GM23248 (cell line): Measurements from ENCODE around the gene SERPINB5. TPM values are rescaled to one million over a fixed set of nuclear protein-coding genes. Genes with fewer than 3 reads are reported as not detected.
A peak's percentile ranks its signal among the peaks of the same experiment; 100 is the strongest.

Experiments used
- DNase-seq: peaks from one replicate; pipeline ENCODE4 v3.0.0-alpha.2; 2015
- H2AFZ ChIP-seq: fragments of 200-600 bp; sonication (generic); 2 replicates; pipeline ENCODE4 v1.6.1; 2016; ENCODE audit warnings: antibody characterized with exemption
- H3F3A ChIP-seq: fragments of 200-600 bp; sonication (generic); 2 replicates; pipeline ENCODE4 v1.6.1; 2016; ENCODE audit warnings: mild to moderate bottlenecking, antibody characterized with exemption, mixed run types; ENCODE audit not compliant: insufficient read depth
- H3K27ac ChIP-seq: fragments of 200-600 bp; sonication (generic); 2 replicates; pipeline ENCODE4 v1.5.1; 2016; ENCODE audit warnings: mild to moderate bottlenecking
- H3K27me3 ChIP-seq: fragments of 200-600 bp; sonication (generic); replicated peaks from 2 replicates; pipeline ENCODE4 v1.6.1; 2016; ENCODE audit warnings: mild to moderate bottlenecking; ENCODE audit not compliant: insufficient read depth
- H3K36me3 ChIP-seq: fragments of 200-600 bp; sonication (generic); 2 replicates; pipeline ENCODE4 v1.6.1; 2016; ENCODE audit warnings: low read depth, mild to moderate bottlenecking
- H3K4me1 ChIP-seq: fragments of 200-600 bp; sonication (generic); 2 replicates; pipeline ENCODE4 v1.6.1; 2016; ENCODE audit warnings: mild to moderate bottlenecking; ENCODE audit not compliant: insufficient read depth
- H3K4me2 ChIP-seq: fragments of 200-600 bp; sonication (generic); one replicate; pipeline ENCODE4 v1.6.1; 2016; ENCODE audit warnings: mild to moderate bottlenecking; ENCODE audit not compliant: unreplicated experiment
- H3K4me3 ChIP-seq: fragments of 200-600 bp; sonication (generic); 2 replicates; pipeline ENCODE4 v1.5.1; 2016; ENCODE audit warnings: mild to moderate bottlenecking
- H3K79me2 ChIP-seq: fragments of 200-600 bp; sonication (generic); 2 replicates; pipeline ENCODE4 v1.6.1; 2016; ENCODE audit warnings: mild to moderate bottlenecking; ENCODE audit not compliant: insufficient read depth
- H3K9ac ChIP-seq: fragments of 200-600 bp; sonication (generic); 2 replicates; pipeline ENCODE4 v1.6.1; 2016; ENCODE audit warnings: mild to moderate bottlenecking
- H3K9me2 ChIP-seq: fragments of 200-600 bp; sonication (generic); 2 replicates; pipeline ENCODE4 v1.6.1; 2016; ENCODE audit warnings: mixed run types, mild to moderate bottlenecking, moderate library complexity; ENCODE audit not compliant: insufficient read depth
- H3K9me3 ChIP-seq: fragments of 200-600 bp; sonication (generic); one replicate; pipeline ENCODE4 v1.6.1; 2017; ENCODE audit warnings: low read depth
- H4K20me1 ChIP-seq: fragments of 200-600 bp; sonication (generic); 2 replicates; pipeline ENCODE4 v1.6.0; 2016; ENCODE audit not compliant: insufficient read depth
- EZH2 ChIP-seq: fragments of 200-600 bp; sonication (generic); IDR thresholded peaks from 2 replicates; pipeline ENCODE4 v1.6.1; 2018; ENCODE audit warnings: antibody characterized with exemption, mild to moderate bottlenecking; ENCODE audit not compliant: insufficient read depth, poor library complexity, severe bottlenecking
- EZH2phosphoT487 ChIP-seq: fragments of 200-600 bp; sonication (generic); IDR thresholded peaks from 2 replicates; pipeline ENCODE4 v1.6.1; 2018; ENCODE audit warnings: antibody characterized with exemption, moderate library complexity, mild to moderate bottlenecking, low read depth; ENCODE audit not compliant: insufficient read depth
- WGBS, 2 experiments: methylation state at CpG; one replicate each; pipeline ENCODE4 v1.1.6; 2015 to 2017; ENCODE audit warnings: low lambda C conversion rate in 2 of 2, low coverage in 1 of 2; ENCODE audit errors: missing lambda C conversion rate in 2 of 2; 5-methylcytosine and 5-hydroxymethylcytosine counted together
- in situ Hi-C: fragments of 300-500 bp; cut with MboI; formaldehyde crosslinking; loops from 2 replicates; pipeline ENCODE4 v1.15.0; 2020
- polyA plus RNA-seq: library from polyadenylated mRNA; unstranded; fragments of >200 nt; fragmentation: Nextera tagmentation; extraction: Ambion mirVana; gene quantifications from 2 replicates; pipeline ENCODE4 v1.2.1, GENCODE V29; 2016
- total RNA-seq: library from RNA; depleted of rRNA; stranded (reverse); fragments of >200 nt; shearing (Covaris generic); gene quantifications from 2 replicates; pipeline ENCODE4 v1.2.3, GENCODE V29; 2014

SERPINB5 gene
- total and polyA plus RNA-seq, 2 experiments from 2014 or later: not detected

DNA sequence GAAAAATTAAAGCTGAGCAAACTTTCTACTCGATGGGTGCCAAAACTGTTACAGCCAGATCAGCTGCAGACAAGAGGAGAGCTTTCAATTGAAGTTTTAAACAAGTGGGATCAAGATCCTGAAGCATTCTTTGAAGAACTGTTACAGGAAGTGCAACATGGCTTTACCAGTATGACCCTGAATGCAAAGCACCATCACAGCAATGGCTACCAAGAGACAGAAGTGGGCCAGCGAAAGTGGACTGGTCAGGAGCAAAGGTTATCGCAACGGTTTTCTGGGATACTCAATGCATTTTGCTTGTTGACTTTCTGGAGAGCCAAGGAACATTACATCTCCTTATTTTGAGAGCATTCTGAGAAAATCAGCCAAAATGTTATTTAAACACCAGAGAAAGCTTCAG is 9.1 kb upstream of the SERPINB5 start:
- TF ChIP-seq EZH2 (no peak), EZH2phosphoT487 (no peak)

DNA sequence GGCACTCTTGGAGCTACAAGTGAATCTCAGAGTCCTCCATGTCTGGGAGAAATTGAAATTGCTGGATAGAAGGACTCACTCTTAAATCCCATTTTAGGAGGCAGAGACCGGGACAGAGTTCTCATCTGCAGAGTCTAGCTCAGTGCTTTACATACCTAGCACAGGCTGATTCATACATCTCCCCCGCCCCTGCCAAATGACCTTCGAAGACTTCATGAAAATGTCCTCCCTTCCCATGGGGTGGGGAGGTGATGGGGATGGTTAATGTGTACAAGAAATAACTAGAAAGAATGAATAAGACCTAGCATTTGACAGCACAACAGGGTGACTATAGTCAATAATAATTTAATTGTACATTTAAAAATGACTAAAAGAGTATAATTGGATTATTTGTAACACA is 8.2 kb upstream of the SERPINB5 start:
- Histone ChIP-seq H3K79me2 (no peaks in the 10 kb centered on the region), H3K9me2 (no peaks in the 10 kb centered on the region), H3K9ac (no peak overlapping the region), H3F3A (no peaks in the 10 kb centered on the region), H3K27ac (no peak overlapping the region), H3K4me3 (no peak overlapping the region), H3K4me2 (no peak overlapping the region), H3K4me1 (no peaks in the 10 kb centered on the region), H4K20me1 (no peaks in the 10 kb centered on the region), H3K9me3 (no peaks in the 10 kb centered on the region), H3K36me3 (no peaks in the 10 kb centered on the region), H2AFZ (no peak overlapping the region), H3K27me3 (peaks cover 10% of the 10 kb centered on the region; the same call in 1 of the 2 replicates)
- no peak for TF ChIP-seq EZH2phosphoT487
- TF ChIP-seq EZH2: no peak
- DNase-seq: no peak
- 93 to 96% methylated on average over 3 of the region's 3 CpGs for WGBS, 2 experiments
- in situ Hi-C loops: no loop called here

More for the DNA sequence above, 9.1 kb upstream of the SERPINB5 start:
- Histone ChIP-seq H3K4me1 (no peaks in the 10 kb centered on the region), H3K4me3 (no peak overlapping the region), H3K27ac (no peak overlapping the region), H3K9me2 (no peaks in the 10 kb centered on the region), H3K9ac (no peak overlapping the region), H4K20me1 (no peaks in the 10 kb centered on the region), H3K36me3 (no peaks in the 10 kb centered on the region), H3F3A (no peaks in the 10 kb centered on the region), H2AFZ (no peak overlapping the region), H3K9me3 (no peaks in the 10 kb centered on the region), H3K27me3 (peaks cover 10% of the 10 kb centered on the region; the same call in 1 of the 2 replicates), H3K4me2 (no peak overlapping the region), H3K79me2 (no peaks in the 10 kb centered on the region)
- DNase-seq: no peak
- 79 to 80% methylated on average over 4 of the region's 4 CpGs for WGBS, 2 experiments
- in situ Hi-C loops: no loop called here

GRCh38 chr18:63470751-63471150 is 6.0 kb upstream of the SERPINB5 start:
- H4K20me1 ChIP-seq: no peaks in the 10 kb centered on the region
- no peak overlapping the region for H3K4me3 ChIP-seq
- no peaks in the 10 kb centered on the region for H3K36me3 ChIP-seq
- no peaks in the 10 kb centered on the region for H3K27me3 ChIP-seq
- H3F3A ChIP-seq: no peaks in the 10 kb centered on the region
- H3K9me2 ChIP-seq: no peaks in the 10 kb centered on the region
- DNase-seq: no peak
- 70 to 71% methylated on average over 11 to 12 of the region's 12 CpGs for WGBS, 2 experiments
- in situ Hi-C loops: no loop called here
- no peaks in the 10 kb centered on the region for H3K9me3 ChIP-seq
- H2AFZ ChIP-seq: no peak overlapping the region
- H3K9ac ChIP-seq: no peak overlapping the region
- H3K4me1 ChIP-seq: no peaks in the 10 kb centered on the region
- H3K4me2 ChIP-seq: no peak overlapping the region
- no peaks in the 10 kb centered on the region for H3K79me2 ChIP-seq
- TF ChIP-seq EZH2 (no peak), EZH2phosphoT487 (no peak)
- no peak overlapping the region for H3K27ac ChIP-seq

GRCh38 chr18:63472380-63472779 is 4.4 kb upstream of the SERPINB5 start:
- no peak overlapping the region for H3K9ac ChIP-seq
- H3K4me2 ChIP-seq: no peak overlapping the region

GRCh38 chr18:63477200-63477599 is 442 bp downstream of the SERPINB5 start:
- Histone ChIP-seq H3K27ac (no peak overlapping the region), H3K4me3 (no peak overlapping the region), H4K20me1 (no peaks in the 10 kb centered on the region), H3K27me3 (no peaks in the 10 kb centered on the region), H3K9ac (no peak overlapping the region), H3K9me2 (no peaks in the 10 kb centered on the region), H3K36me3 (no peaks in the 10 kb centered on the region), H2AFZ (peak overlapping the region; percentile 59; the same call in 1 of the 2 replicates), H3K79me2 (no peaks in the 10 kb centered on the region), H3K4me1 (peaks cover 7% of the 10 kb centered on the region; the same call in 1 of the 2 replicates), H3F3A (no peaks in the 10 kb centered on the region), H3K4me2 (no peak overlapping the region), H3K9me3 (no peaks in the 10 kb centered on the region)
- TF ChIP-seq EZH2 (no peak), EZH2phosphoT487 (no peak)
- no peak for DNase-seq
- 63 to 64% methylated on average over 7 of the region's 7 CpGs for WGBS, 2 experiments
- in situ Hi-C loops: no loop called here

More at GRCh38 chr18:63472380-63472779, 4.4 kb upstream of the SERPINB5 start:
- Histone ChIP-seq H3K27ac (no peak overlapping the region), H3K27me3 (no peaks in the 10 kb centered on the region), H3K9me2 (no peaks in the 10 kb centered on the region), H3K79me2 (no peaks in the 10 kb centered on the region), H3K4me1 (no peaks in the 10 kb centered on the region), H2AFZ (no peak overlapping the region), H3K36me3 (no peaks in the 10 kb centered on the region), H3K9me3 (no peaks in the 10 kb centered on the region), H3K4me3 (no peak overlapping the region), H4K20me1 (no peaks in the 10 kb centered on the region), H3F3A (no peaks in the 10 kb centered on the region)
- no peak for DNase-seq
- WGBS, 2 experiments: 72% methylated on average over 5 of the region's 5 CpGs
- TF ChIP-seq EZH2 (no peak), EZH2phosphoT487 (no peak)
- in situ Hi-C loops: no loop called here
